Left ventricle myocardium superior (tissue), 1 donor: Measurements from ENCODE around the gene CDH2. TPM values are rescaled to one million over a fixed set of nuclear protein-coding genes. Genes with fewer than 3 reads are reported as not detected.

Experiments
- ATAC-seq: fragments of 200-7000 bp; cut with Tn5 transposase; one replicate; pipeline ENCODE4 v1.9.1; 2020; ENCODE audit warnings: mild to moderate bottlenecking, moderate library complexity
- DNase-seq: peaks from one replicate; pipeline ENCODE4 v3.0.0-alpha.2; 2020
- intact Hi-C: fragments of 100-400 bp; cut with micrococcal nuclease; formaldehyde crosslinking; loops from one replicate; pipeline ENCODE4 v1.11.0; 2022
- total RNA-seq: library from RNA; stranded (reverse); fragmentation: NEBNext Ultra II Directional; extraction: Animal tissue kit (Norgen Biotek cat#: 25700); gene quantifications from one replicate; pipeline ENCODE4 v1.2.1, GENCODE V29; 2021
- donor health status: DM: no; HTN: yes; CAD: no; lungs with severe emphysema.

CDH2 gene
- total RNA-seq, 1 donor from 2014 or later, result 321 TPM

- no peak for DNase-seq
- ATAC-seq, result peak; percentile 23
- intact Hi-C loops, result no loop called here
These were observed 111.7 kb downstream of the CDH2 start for GRCh38 chr18:28065031-28065792.

- DNase-seq, result no peak
- no peak for ATAC-seq
- intact Hi-C loops, result no loop called here
These were observed 113.0 kb downstream of the CDH2 start for GRCh38 chr18:28063926-28064325.

- no peak for DNase-seq
- intact Hi-C loops, result no loop called here
- ATAC-seq, result no peak
These were observed 113.6 kb downstream of the CDH2 start for GRCh38 chr18:28063271-28063761.

GRCh38 chr18:28062443-28062842, 114.5 kb downstream of the CDH2 start:
- no peak for ATAC-seq
- no peak for DNase-seq
- intact Hi-C loops, result no loop called here

DNA sequence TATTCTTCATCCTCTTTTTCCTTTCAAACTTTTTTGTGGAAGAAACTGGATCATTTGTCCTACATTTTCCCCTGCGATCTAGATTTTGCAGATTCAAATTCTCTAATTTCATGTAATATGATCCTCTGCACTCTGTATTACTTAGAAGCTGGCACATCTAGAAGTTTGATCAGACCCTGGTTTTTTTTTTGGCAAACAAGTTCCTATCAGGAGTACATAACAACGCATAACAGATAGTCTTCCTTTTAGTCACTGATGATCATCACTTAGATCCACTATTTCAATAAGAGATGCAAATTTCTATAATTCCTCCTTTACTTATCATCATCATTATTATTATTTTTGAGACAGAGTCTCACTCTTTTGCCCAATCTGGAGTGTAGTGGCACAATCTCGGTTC, 117.1 kb downstream of the CDH2 start:
- intact Hi-C loops, result no loop called here
- DNase-seq, result no peak
- no peak for ATAC-seq

DNA sequence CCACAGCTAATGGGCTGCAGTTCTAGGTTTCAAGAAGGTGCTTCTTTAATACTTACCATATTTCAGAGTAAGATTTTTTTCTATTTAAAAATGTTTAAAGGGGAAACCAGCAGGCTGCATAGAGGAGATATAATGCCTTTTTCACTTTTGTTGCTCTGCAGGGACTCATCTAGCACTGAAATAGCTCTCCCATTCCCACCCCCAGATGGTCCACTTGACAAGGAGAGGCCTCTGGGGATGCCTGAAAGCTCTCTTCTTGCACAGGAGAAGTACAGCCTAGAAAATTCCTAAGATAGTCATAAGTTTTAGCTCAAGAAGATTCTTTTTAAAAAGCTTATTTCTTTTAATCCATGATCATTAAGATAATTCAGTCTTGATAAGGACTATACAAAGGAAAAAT, 126.4 kb downstream of the CDH2 start:
- intact Hi-C loops, result no loop called here
- DNase-seq (no peak), ATAC-seq (no peak)

GRCh38 chr18:28048612-28049011, 128.3 kb downstream of the CDH2 start:
- intact Hi-C loops, result loop anchor here (10.0 kb wide), 1 partner anchor 56 kb away; no protein-coding TSS in a partner anchor
- DNase-seq, result no peak
- ATAC-seq, result no peak

- no peak for ATAC-seq
- intact Hi-C loops, result loop anchor here (10.0 kb wide), 1 partner anchor 59 kb away; no protein-coding TSS in a partner anchor
These were observed 131.1 kb downstream of the CDH2 start for GRCh38 chr18:28045880-28046279.

GRCh38 chr18:28045176-28045810, 131.6 kb downstream of the CDH2 start:
- ATAC-seq (peak; percentile 39), DNase-seq (no peak)
- intact Hi-C loops, result loop anchor here (10.0 kb wide), 1 partner anchor 60 kb away; no protein-coding TSS in a partner anchor

More at GRCh38 chr18:28045880-28046279, 131.1 kb downstream of the CDH2 start:
- no peak for DNase-seq

DNA sequence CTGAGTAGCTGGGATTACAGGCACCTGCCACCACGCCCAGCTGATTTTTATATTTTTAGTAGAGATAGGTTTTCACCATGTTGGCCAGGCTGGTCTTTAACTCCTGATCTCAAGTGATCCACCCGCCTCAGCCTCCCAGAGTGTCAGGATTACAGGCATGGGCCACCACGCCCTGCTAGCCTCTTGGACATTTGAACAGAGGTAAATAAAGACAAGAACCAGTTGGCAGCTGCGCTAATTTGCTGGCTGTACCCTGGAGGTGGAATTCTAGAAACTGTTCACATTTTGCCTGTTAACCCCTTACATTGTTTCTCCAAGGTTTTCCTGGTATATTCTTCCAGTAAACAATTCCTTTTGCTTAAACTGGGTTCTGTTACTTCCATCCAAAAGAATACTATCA, 132.9 kb downstream of the CDH2 start:
- DNase-seq (no peak), ATAC-seq (no peak)
- intact Hi-C loops, result loop anchor here (10.0 kb wide), 1 partner anchor 61 kb away; no protein-coding TSS in a partner anchor

DNA sequence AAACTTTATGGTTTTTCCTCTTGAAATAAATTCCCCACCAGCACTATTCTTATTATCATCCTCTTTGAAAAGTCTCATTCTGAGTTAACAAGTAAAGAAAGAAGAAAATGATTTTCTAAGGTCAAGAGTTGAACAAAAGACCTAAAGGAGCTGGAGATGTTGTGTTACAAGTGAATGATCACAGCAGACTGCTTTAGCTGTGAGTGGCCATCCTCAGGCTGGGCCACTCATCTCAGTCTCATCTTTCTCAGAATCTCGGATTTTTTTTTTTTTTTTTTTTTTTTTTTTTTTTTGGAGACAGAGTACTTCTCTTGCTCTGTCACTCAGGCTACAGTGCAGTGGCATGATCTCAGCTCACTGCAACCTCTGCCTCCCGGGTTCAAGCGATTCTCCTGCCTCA, 133.3 kb downstream of the CDH2 start:
- intact Hi-C loops, result loop anchor here (10.0 kb wide), 1 partner anchor 61 kb away; no protein-coding TSS in a partner anchor
- no peak for ATAC-seq
- no peak for DNase-seq

DNA sequence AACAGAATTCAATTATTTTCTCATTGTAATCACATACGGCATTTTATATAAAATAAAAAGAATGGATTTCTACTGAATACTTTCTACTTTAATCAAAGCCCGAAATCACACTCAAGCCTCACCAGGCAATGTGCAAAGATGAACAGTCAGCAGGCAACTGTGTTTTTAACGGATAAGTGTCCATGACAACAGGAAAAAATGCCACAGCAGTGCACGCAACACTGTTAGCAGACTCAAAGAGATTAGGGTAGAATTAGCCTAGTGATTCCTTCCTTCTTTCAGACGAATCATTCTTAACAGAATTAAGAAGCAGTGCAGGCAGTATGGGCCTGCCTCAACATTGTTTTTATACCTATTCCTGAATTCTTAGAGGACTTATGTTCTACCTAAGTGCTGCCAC, 135.6 kb downstream of the CDH2 start:
- no peak for DNase-seq
- intact Hi-C loops, result loop anchor here (10.0 kb wide), 1 partner anchor 63 kb away; no protein-coding TSS in a partner anchor
- peak; percentile 22 for ATAC-seq

- no peak for DNase-seq
- intact Hi-C loops, result loop anchor here (10.0 kb wide), 1 partner anchor 64 kb away; no protein-coding TSS in a partner anchor
- ATAC-seq, result no peak
These were observed 136.2 kb downstream of the CDH2 start for GRCh38 chr18:28040716-28041115.

DNA sequence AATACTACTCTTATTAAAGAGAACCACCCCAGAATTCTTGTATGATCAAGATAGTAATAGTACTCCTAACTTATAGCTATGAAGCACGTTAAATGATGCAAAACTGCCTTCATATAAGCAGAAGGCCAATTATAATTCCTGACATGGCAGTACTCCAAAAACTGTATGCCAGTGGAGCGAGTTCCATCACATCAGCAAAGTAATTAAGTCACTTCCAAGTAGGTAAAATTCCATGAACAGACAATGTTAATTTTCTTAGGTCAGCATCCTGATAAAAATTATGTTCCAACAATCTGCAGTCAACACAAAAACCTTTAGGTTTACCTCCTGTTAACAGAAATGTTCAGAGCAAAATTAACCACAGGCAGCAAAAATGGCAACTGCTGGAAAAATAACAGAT, 136.7 kb downstream of the CDH2 start:
- DNase-seq (no peak), ATAC-seq (no peak)
- intact Hi-C loops, result loop anchor here (10.0 kb wide), 1 partner anchor 65 kb away; no protein-coding TSS in a partner anchor

GRCh38 chr18:28039691-28040090, 137.2 kb downstream of the CDH2 start:
- no peak for DNase-seq
- ATAC-seq, result no peak
- intact Hi-C loops, result loop anchor here (10.0 kb wide), 1 partner anchor 65 kb away; no protein-coding TSS in a partner anchor

DNA sequence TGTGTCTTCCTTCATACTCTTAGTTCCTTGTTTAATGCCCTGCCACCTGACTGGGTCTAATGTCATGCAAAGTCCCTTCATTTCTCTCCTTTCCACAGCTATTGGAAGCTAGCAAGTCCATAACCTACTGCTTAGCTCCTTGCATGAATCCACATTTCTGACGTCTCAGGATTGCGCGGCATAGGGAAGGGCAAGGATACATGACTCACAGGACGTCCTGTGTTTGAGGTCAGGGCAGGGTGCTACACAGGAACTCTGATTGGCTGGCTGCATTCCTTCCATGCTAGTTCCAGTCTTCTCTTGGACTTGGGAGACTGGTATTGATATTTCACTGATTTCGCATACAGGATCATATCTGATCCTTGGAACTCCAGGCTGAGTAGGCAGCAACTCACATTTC, 137.9 kb downstream of the CDH2 start:
- ATAC-seq (peak; percentile 34), DNase-seq (no peak)
- intact Hi-C loops, result no loop called here

GRCh38 chr18:28036488-28036887, 140.4 kb downstream of the CDH2 start:
- intact Hi-C loops, result no loop called here
- DNase-seq, result no peak
- peak; percentile 26 for ATAC-seq

DNA sequence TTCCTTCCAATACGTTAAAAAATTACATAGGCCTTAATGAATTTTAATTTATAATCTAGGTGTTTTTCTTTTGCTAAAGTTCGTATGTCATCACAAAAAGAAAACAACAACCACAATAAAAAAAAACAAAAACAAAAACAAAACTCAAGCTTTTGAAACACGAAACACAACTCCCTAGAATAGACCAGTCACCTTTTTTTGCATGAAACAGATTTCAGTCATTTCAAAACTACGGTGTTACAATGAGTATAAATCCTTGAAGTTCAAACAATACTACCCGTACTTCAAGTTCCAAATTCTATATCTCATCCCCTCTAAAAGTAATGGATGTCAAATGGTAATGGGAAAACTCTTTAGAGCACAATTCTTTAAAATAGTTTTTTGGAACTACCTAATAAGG, 142.4 kb downstream of the CDH2 start:
- intact Hi-C loops, result no loop called here
- no peak for ATAC-seq
- DNase-seq, result no peak

- DNase-seq (no peak), ATAC-seq (no peak)
- intact Hi-C loops, result no loop called here
These were observed 144.8 kb downstream of the CDH2 start for GRCh38 chr18:28032177-28032576.

GRCh38 chr18:28030458-28030857, 146.5 kb downstream of the CDH2 start:
- ATAC-seq (peak; percentile 72), DNase-seq (no peak)
- intact Hi-C loops, result no loop called here
